Stimulated activated CD8-positive, alpha-beta memory T cell treated with anti-CD3 and anti-CD28 coated beads, Interleukin-2, amount 100 ng/mL, for 1 hour (primary cell): ENCODE results near the gene EVA1B.

ENCODE experiments used
- DNase-seq, 2 donors: peaks; one replicate each; pipeline ENCODE4 v3.0.0-alpha.2; 2020; ENCODE audit warnings: low read depth in 2 of 2

Gene EVA1B, protein sequence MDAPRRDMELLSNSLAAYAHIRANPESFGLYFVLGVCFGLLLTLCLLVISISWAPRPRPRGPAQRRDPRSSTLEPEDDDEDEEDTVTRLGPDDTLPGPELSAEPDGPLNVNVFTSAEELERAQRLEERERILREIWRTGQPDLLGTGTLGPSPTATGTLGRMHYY

GRCh38 chr1:36323636-36324352 is at the start of gene EVA1B:
TSS of gene EVA1B (minus strand) at chr1:36323645. CDS start at chr1:36323037, 608 bp downstream.
- no peak for DNase-seq

- no peak for DNase-seq
These were observed 49.2 kb upstream of the EVA1B start for GRCh38 chr1:36372617-36373016.

DNA sequence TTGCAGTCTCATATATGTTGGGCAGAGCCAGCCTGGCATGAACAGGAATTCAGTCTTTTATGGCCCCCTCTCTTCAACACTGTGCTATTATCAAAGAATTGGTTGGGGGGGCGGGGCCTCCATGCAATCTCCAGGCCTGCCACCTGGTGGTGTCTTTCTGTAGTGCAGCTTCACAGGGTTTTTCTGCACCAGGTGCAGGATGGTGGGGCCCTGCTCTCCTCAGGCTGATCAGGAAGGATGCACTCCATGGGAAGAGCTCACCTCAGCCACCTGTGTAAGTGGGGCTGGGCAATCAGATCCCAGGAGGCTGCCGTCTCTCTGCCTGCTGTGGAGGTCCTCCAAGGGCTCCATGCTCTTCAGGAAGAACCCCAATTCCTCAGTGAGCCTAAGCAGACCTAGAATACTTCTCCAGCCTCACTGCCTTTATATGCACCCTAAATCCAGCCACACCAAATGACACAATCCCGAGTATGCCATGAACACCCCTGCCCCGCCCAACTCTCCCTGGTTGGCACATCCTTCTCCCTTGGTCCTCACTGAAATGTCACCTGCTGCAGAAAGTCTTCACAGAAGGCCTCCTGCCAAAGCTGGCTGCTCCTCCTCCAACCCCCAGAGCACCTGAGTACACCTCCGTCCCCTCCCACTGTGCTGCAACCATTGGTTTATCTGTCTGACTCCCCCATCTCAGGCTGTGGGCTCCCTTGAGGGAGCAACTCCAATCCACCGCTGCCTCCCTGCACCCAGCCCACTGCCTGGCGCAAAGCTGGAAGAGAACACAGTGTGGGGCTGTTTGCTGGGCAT is 45.8 kb upstream of the EVA1B start:
- DNase-seq = peak; percentile 71 to 75

DNA sequence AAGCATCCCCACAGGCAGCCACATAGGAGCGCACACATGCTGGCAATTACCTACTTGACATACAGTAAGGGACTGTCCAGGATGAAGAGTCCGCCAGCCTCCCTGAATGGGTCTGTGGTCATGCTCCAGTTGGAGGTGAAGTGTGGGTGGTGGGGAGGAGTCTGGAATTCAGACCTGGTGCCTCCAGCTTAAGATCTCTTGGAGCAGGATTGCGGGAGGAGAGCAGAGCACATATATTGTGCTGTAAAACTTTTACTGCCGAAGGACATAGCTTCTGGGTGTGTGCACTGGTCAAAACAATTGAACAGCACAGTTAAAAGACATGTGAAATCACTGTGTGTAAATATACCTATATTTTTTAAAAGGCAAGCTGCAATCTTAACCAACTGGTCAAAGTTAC is 44.4 kb upstream of the EVA1B start:
- DNase-seq = no peak

DNA sequence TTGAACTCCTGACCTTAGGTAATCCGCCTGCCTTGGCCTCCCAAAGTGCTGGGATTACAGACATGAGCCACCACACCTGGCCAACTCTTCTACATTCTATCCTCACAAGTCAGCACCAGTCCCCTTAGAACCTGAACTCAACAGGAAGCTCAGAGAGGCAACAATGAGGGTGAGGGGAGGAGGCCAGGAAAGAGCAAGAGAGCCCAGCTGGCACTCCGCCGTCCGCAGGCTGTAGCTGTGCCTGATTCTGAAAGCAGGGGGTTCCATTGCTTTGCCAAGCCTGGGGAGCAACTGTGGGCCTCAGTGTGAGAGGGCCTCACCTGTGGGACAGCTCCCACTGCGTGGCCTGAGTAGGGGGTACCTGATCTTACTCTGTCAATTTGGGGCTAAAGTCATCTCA is 43.6 kb upstream of the EVA1B start:
- DNase-seq = no peak

DNA sequence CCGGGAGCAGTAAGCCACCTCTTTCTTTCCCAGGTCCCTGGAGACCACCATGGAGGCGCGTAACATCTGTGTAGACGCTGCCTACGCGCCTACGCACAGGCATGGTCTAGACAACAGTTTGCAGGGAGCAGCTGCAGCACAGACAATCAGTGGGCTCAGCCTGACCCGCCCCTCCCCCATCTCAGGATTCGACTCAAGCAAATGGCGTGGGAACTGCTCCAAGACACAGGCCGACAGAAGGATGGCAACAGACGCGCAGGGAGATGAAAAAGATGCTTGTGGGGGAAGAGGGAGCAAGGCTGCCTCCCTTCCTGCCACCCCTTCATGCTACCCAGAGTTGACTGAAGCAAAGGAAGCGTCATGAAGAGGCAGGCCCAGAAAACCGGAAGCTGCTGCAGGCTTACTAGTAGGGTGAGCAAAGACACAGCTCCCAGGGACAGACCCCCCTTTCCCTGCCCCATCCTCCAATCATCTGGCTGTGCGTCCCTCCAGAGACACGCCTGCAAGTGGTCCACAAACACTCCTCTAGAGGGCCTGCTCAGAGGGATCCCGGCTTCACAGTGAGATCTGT is 42.7 kb upstream of the EVA1B start:
- peak in 1 of 2 donors; percentile 16 for DNase-seq

GRCh38 chr1:36365381-36365780 is 41.9 kb upstream of the EVA1B start:
- DNase-seq = no peak

DNA sequence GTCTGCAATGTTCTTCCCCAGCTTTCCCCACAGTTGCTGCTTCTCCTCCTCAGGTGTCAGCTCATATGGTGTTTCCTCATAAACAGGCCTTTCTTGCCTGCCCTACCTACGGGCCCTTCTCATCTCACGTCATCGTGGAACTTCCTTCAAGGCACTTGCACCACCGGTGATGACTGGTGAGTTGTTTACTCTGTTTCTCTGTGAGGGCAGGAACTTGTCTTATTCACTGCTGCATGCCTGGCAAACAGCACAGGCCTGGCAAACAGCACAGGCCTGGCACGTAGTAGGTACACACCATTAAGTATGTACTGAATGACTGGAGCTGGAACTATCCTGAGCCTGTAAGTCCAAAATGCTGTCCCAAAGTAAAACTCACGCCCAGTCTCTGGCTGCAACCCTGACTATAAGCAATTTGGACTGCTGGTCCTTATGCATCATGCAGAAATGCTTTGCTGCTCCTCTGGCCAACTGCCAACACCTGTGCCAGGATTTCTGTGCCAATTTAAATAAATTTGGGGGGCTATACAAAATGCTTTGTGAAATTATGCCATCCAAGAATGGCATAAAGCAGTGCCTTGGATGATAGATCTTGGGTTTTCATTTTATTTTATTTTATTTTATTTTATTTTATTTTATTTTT is 36.6 kb upstream of the EVA1B start:
- no peak for DNase-seq

DNA sequence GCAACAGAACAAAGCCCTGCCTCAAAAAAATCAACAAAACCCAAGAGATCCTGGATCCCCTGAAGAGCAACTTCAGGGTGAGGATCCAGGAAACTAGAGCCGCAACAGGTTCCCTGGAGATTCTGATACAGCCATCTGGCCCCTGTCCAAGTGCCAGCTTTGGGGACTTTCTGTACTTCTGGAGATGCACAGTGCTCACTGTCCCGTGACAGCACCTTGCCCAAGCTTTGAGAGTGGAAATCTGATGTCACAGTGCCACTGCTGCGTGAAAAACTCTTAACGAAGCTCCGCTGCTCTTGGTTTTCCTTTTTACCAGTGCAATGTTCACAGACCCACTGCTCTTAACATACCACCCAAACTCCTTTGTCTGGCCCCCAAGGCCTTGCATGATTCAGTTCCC is 35.9 kb upstream of the EVA1B start:
- no peak for DNase-seq

- no peak for DNase-seq
These were observed 35.2 kb upstream of the EVA1B start for GRCh38 chr1:36358514-36359084.

- no peak for DNase-seq
These were observed 32.4 kb upstream of the EVA1B start for GRCh38 chr1:36355811-36356210.

DNA sequence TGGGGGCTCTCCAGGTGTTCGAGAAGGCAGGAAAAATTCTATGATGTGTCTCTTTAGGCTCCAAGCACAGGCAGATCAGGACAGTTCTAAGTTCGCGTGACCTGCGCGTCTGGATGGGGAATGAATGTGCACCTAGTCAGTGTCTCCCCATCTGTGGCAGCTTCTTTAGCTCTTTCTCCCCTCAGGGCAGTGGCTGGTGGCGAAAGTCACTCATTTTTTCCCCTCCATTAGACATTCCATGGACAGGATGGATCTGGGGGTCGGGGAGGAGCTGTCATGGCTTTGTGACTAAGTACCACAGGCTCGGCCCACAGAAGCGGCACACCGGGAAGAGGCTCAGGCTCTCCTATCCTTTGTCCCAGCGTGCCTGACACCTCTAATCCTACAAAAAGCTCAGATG is 31.0 kb upstream of the EVA1B start:
- no peak for DNase-seq

GRCh38 chr1:36352910-36353878 is 29.7 kb upstream of the EVA1B start:
- no peak for DNase-seq

GRCh38 chr1:36352125-36352909 is 28.9 kb upstream of the EVA1B start:
- no peak for DNase-seq

GRCh38 chr1:36351227-36351977 is 28.0 kb upstream of the EVA1B start:
- DNase-seq = no peak

DNA sequence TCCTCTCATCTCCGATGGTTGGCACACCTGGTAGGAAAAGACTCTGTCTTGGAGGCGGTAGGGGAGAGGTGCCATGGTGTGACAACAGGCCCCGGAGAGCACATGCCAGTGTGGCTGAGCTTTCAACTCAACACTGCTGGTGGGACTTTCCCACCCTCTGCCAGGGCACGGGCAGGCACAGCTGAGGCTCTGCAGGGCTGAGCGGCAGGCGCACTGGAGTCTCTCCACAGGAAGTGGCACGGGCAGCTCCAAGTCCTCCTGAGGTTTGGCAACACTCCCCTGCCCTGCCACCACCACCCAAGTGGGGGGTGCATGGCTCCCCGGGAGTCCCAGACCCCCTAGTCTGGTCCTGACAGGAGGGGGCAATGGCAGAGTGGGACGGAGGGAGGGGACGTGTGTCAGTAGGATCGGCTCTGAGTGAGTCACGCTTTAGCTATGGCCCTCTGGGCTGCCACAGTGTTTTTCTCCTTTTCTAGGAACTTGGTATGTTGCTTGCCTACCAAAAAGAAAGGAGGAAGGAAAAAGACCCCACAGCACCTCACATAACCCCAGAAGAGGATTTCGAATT is 27.3 kb upstream of the EVA1B start:
- DNase-seq = peak in 1 of 2 donors; percentile 26

DNA sequence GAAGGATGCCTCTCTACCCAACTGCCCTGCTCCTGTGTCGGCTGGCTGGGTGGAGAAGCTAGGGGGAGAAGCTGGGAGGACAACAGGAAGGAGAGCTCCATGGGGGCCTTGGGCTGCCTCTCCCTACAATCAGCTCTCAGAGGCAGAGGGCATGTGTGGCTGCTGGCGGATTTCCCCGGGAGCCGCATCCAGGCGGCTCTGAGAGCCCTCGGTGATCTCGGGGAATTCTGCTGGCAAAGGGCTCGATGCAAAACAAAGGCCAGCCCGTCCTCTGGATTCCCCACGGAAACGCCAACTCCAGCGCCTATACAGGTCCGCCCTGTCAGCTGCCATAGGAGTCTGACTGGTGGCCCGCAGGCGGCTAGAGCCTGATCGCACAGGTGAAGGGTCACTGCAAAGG is 26.4 kb upstream of the EVA1B start:
- DNase-seq = no peak

DNA sequence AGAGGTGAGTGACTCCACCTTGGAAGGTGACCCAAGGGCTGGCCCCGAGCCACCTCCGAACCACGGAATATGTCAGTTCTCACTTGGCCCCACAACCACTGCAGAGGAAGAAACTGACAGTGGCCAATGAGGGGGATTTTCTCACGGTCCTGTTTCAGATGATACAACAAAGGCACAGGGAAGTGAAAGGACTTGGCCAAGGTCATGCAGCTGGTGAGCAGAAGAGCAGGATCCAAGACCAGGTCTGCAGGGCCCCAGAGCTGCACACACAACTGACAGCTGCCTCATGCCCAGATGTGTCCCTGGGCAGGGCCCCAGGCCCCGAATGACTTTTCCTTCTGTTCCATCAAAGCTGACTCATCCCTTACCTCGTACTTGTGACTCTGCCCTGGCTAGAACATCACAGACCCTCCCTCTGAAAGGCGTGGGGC is 25.8 kb upstream of the EVA1B start:
- no peak for DNase-seq
